ENCODE results near the gene RAB3IL1. TPM values are rescaled to one million over a fixed set of nuclear protein-coding genes. Genes with fewer than 3 reads are reported as not detected.

RAB3IL1 gene
- total RNA-seq, 1 donor from 2014 or later, result 36.5 TPM

GRCh38 chr11:61848631-61849030 lies 68.7 kb downstream of the RAB3IL1 start:
- no peak for DNase-seq (ENCODE audit: low spot score)

GRCh38 chr11:61847914-61848581 lies 69.3 kb downstream of the RAB3IL1 start:
- DNase-seq (ENCODE audit: low spot score), result no peak

Small RNAs within 50 kb of the gene (microRNA-seq; reads per million reads assigned to microRNA genes)
- gene MIR6746 (ENCODE audit: borderline number of aligned reads), result 3.6 reads per million

Other genes starting within 250 kb of the RAB3IL1 start
- gene DAGLA, start 237.2 kb downstream of the RAB3IL1 start, total RNA-seq, result 3.3 TPM
- 0.42 TPM for gene MYRF, start 164.9 kb downstream of the RAB3IL1 start, total RNA-seq
- gene TMEM258, start 125.0 kb downstream of the RAB3IL1 start, total RNA-seq, result 80.8 TPM
- gene FEN1, start 124.7 kb downstream of the RAB3IL1 start, total RNA-seq, result 8.0 TPM
- gene FADS1, start 100.6 kb downstream of the RAB3IL1 start, total RNA-seq, result 36.3 TPM
- 28.1 TPM for gene FADS2, start 89.3 kb downstream of the RAB3IL1 start, total RNA-seq
- gene FADS3, start 26.0 kb downstream of the RAB3IL1 start, total RNA-seq, result 387 TPM
- gene BEST1, start 32.8 kb upstream of the RAB3IL1 start, total RNA-seq, result 13.2 TPM
- 7,690 TPM for gene FTH1, start 50.1 kb upstream of the RAB3IL1 start, total RNA-seq
- gene INCENP, start 206.4 kb upstream of the RAB3IL1 start, total RNA-seq, result 14.7 TPM